Gastroesophageal sphincter (tissue), 4 donors: ENCODE data around the gene SGMS1. TPM values are rescaled to one million over a fixed set of nuclear protein-coding genes. Genes with fewer than 3 reads are reported as not detected.

Experiments used
- ATAC-seq: fragments of 150-250 bp; one replicate; pipeline ENCODE4 v1.9.1; 2016; ENCODE audit warnings: mild to moderate bottlenecking, moderate library complexity
- H3K27ac ChIP-seq, 4 donors: fragments of 200-600 bp; sonication (generic) in 3 of 4; 1 replicate in 3 of 4; 2 replicates in 1 of 4; pipeline ENCODE4 v1.5.1; 2016 to 2019
- H3K27me3 ChIP-seq: fragments of 200-600 bp; sonication (generic); one replicate; pipeline ENCODE4 v1.5.1; 2019
- H3K36me3 ChIP-seq, 2 donors: fragments of 200-600 bp; sonication (generic); one replicate each; pipeline ENCODE4 v1.5.1; 2019; ENCODE audit warnings: control low read depth in 1 of 2
- H3K4me1 ChIP-seq, 3 donors: fragments of 200-600 bp; sonication (generic); 1 replicate in 2 of 3; 2 replicates in 1 of 3; pipeline ENCODE4 v1.5.1; 2016 to 2019; ENCODE audit warnings: control low read depth in 2 of 3
- H3K4me3 ChIP-seq, 2 donors: fragments of 200-600 bp; sonication (generic); one replicate each; pipeline ENCODE4 v1.5.1; 2019; ENCODE audit warnings: mild to moderate bottlenecking in 1 of 2, moderate library complexity in 1 of 2
- H3K9me3 ChIP-seq, 3 donors: fragments of 200-600 bp; sonication (generic); one replicate each; pipeline ENCODE4 v1.5.1; 2017 to 2019; ENCODE audit warnings: control low read depth in 2 of 3
- CTCF ChIP-seq, 4 experiments: fragments of 200-600 bp in 2 of 4; fragments of 450-650 bp in 2 of 4; sonication (generic) in 1 of 4; IDR thresholded peaks; one replicate each; pipeline ENCODE4 v1.5.1; 2017 to 2019; ENCODE audit warnings: antibody characterized with exemption in 4 of 4, mild to moderate bottlenecking in 2 of 4, moderate library complexity in 2 of 4
- EP300 ChIP-seq: sonication (generic); formaldehyde crosslinking; IDR thresholded peaks from one replicate; pipeline ENCODE4 v1.6.1; 2017; ENCODE audit warnings: antibody characterized with exemption, mild to moderate bottlenecking
- POLR2A ChIP-seq, 2 donors: fragments of 450-650 bp; IDR thresholded peaks; one replicate each; pipeline ENCODE4 v1.6.1; 2017; ENCODE audit warnings: antibody characterized with exemption in 2 of 2, mild to moderate bottlenecking in 2 of 2, moderate library complexity in 1 of 2
- POLR2AphosphoS5 ChIP-seq: sonication (generic); formaldehyde crosslinking; IDR thresholded peaks from one replicate; pipeline ENCODE4 v1.6.1; 2017; ENCODE audit warnings: antibody characterized with exemption
- WGBS, 2 donors: methylation state at CpG; one replicate each; pipeline ENCODE4 v1.1.5; 2018; ENCODE audit warnings: low coverage in 1 of 2; 5-methylcytosine and 5-hydroxymethylcytosine counted together
- total RNA-seq, 4 donors: library from RNA; depleted of rRNA; stranded (reverse); fragments of >200 nt; gene quantifications; one replicate each; pipeline ENCODE4 v1.1.0, GENCODE V29; 2016

SGMS1 gene
- total RNA-seq, 4 donors from 2014 or later, result 57.7 to 116 (median 66.1) TPM

GRCh38 chr10:50501924-50502452, 121.8 kb downstream of the SGMS1 start:
- H3K27ac ChIP-seq, result no peak overlapping the region
- no peaks in the 10 kb centered on the region for H3K9me3 ChIP-seq
- no peak overlapping the region for H3K4me3 ChIP-seq
- 78 to 92% methylated on average over 1 of the region's 1 CpG for WGBS, 2 donors
- peaks cover 2 to 22% (median 4%) of the 10 kb centered on the region in 3 donors for H3K4me1 ChIP-seq
- TF ChIP-seq POLR2AphosphoS5, result no peak
- no peak for TF ChIP-seq EP300
- no peak for TF ChIP-seq POLR2A (IDR thresholded peaks at IDR 0.05)
- no peak for TF ChIP-seq CTCF (IDR thresholded peaks at IDR 0.05)
- H3K27me3 ChIP-seq, result no peaks in the 10 kb centered on the region
- H3K36me3 ChIP-seq, result no peaks in the 10 kb centered on the region
- no peak for ATAC-seq

GRCh38 chr10:50501478-50501877, 122.3 kb downstream of the SGMS1 start:
- Histone ChIP-seq H3K27me3 (no peaks in the 10 kb centered on the region), H3K27ac (no peak overlapping the region), H3K4me1 (peaks cover 2 to 18% (median 4%) of the 10 kb centered on the region in 3 donors), H3K4me3 (no peak overlapping the region), H3K36me3 (no peaks in the 10 kb centered on the region), H3K9me3 (no peaks in the 10 kb centered on the region)
- WGBS, 2 donors, result 50% methylated on average over 2 of the region's 2 CpGs
- no peak for TF ChIP-seq CTCF (IDR thresholded peaks at IDR 0.05)
- ATAC-seq, result no peak

- H3K27ac ChIP-seq, result peak overlapping the region in 3 of 4 donors; percentile 59 to 73 (median 71)
- no peaks in the 10 kb centered on the region for H3K36me3 ChIP-seq
- H3K4me3 ChIP-seq, result no peak overlapping the region
- no peaks in the 10 kb centered on the region for H3K9me3 ChIP-seq
- no peaks in the 10 kb centered on the region for H3K27me3 ChIP-seq
- no peak for TF ChIP-seq POLR2AphosphoS5
- TF ChIP-seq POLR2A (IDR thresholded peaks at IDR 0.05), result no peak
- no peak for TF ChIP-seq CTCF (IDR thresholded peaks at IDR 0.05)
- no peak for TF ChIP-seq EP300
- 100% methylated on average over 1 of the region's 1 CpG; no CpG with 5 or more reads in 1 of the 2 donors for WGBS, 2 donors
- ATAC-seq, result no peak
- H3K4me1 ChIP-seq, result peaks cover 2 to 23% (median 4%) of the 10 kb centered on the region in 3 donors
These were observed 125.3 kb downstream of the SGMS1 start for GRCh38 chr10:50498465-50498864.

- no peak for TF ChIP-seq POLR2A (IDR thresholded peaks at IDR 0.05)
- peak; percentile 83 for TF ChIP-seq POLR2AphosphoS5
- TF ChIP-seq EP300, result no peak
- no peak for TF ChIP-seq CTCF (IDR thresholded peaks at IDR 0.05)
- Histone ChIP-seq H3K9me3 (no peaks in the 10 kb centered on the region), H3K27me3 (no peaks in the 10 kb centered on the region), H3K4me3 (no peak overlapping the region), H3K36me3 (no peaks in the 10 kb centered on the region), H3K4me1 (peaks cover 2 to 23% (median 4%) of the 10 kb centered on the region in 3 donors), H3K27ac (peak overlapping the region; percentile 43 to 73 (median 65))
- ATAC-seq, result peak; percentile 67
These were observed 126.0 kb downstream of the SGMS1 start for GRCh38 chr10:50497758-50498157.

- Histone ChIP-seq H3K9me3 (no peaks in the 10 kb centered on the region), H3K4me1 (peaks cover 2 to 13% (median 4%) of the 10 kb centered on the region in 3 donors), H3K36me3 (no peaks in the 10 kb centered on the region), H3K27me3 (no peaks in the 10 kb centered on the region), H3K27ac (peak overlapping the region in 1 of 4 donors; percentile 41), H3K4me3 (no peak overlapping the region)
- no peak for TF ChIP-seq EP300
- no peak for TF ChIP-seq POLR2AphosphoS5
- TF ChIP-seq POLR2A (IDR thresholded peaks at IDR 0.05), result no peak
- TF ChIP-seq CTCF (IDR thresholded peaks at IDR 0.05), result no peak
- WGBS, 2 donors, result 79% methylated on average over 2 of the region's 2 CpGs; no CpG with 5 or more reads in 1 of the 2 donors
- no peak for ATAC-seq
These were observed 127.5 kb downstream of the SGMS1 start for GRCh38 chr10:50496228-50496627.
